Measurements from ENCODE around the gene PPP1R3F.

DNA sequence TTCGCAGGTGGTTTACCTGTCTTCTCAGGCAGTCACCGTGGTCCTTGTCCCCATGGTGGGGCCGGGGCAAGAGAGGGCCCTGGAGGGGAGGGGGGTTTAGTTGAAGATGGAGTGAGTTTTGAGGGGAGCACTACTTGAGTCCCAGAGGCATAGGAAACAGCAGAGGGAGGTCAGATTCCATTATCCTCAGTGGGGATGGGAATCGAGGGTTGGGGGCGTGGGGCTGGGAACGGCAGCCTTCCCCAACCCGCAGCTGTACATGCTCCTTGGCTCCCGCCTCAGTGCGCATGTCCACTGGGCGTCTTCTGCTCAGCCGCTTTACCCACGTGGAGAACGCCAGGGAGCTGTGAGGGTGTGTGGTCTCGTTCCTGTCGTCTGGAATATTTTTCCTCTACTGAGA is 33.8 kb downstream of the PPP1R3F start, which contains the start of gene GAGE10:
- TF ChIP-seq, protein P1, sequence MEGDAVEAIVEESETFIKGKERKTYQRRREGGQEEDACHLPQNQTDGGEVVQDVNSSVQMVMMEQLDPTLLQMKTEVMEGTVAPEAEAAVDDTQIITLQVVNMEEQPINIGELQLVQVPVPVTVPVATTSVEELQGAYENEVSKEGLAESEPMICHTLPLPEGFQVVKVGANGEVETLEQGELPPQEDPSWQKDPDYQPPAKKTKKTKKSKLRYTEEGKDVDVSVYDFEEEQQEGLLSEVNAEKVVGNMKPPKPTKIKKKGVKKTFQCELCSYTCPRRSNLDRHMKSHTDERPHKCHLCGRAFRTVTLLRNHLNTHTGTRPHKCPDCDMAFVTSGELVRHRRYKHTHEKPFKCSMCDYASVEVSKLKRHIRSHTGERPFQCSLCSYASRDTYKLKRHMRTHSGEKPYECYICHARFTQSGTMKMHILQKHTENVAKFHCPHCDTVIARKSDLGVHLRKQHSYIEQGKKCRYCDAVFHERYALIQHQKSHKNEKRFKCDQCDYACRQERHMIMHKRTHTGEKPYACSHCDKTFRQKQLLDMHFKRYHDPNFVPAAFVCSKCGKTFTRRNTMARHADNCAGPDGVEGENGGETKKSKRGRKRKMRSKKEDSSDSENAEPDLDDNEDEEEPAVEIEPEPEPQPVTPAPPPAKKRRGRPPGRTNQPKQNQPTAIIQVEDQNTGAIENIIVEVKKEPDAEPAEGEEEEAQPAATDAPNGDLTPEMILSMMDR (IDR thresholded peaks at IDR 0.05; ENCODE audit: insufficient read depth, low read depth, low read length): no peak
- TF ChIP-seq EZH2 (IDR thresholded peaks at IDR 0.05; ENCODE audit: insufficient read depth, low read length): no peak
